ENCODE measurements around the gene SEMA7A.

DNA sequence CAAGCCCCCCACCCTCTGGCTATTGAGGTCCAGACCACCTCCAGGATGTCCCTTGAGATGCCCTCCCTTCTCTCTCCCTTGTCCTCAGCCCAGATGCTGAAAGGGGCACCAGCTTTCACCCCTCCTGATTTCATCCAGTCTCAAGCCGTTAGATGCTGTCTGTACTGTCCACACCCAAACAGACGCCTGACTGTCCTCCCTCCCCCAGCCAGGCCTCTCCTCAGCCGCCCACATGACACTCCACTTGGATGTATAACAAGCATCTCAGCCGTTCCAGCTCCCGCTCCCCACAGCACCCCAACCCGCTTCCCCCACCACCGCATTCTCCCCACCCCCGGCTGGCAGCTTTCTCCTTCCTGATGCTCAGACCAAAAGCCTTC is 41.3 kb downstream of the SEMA7A start:
- TF ChIP-seq EZH2 (IDR thresholded peaks at IDR 0.05; ENCODE audit: borderline replicate concordance, low read length) (no peak), CTCF (IDR thresholded peaks at IDR 0.05; ENCODE audit: low read length) (no peak)
